Caco-2 (cell line): ENCODE data around the gene ATG14. TPM values are rescaled to one million over a fixed set of nuclear protein-coding genes. Genes with fewer than 3 reads are reported as not detected.
A peak's percentile ranks its signal among the peaks of the same experiment; 100 is the strongest.

Experiments
- BruUV-seq: library from RNA; stranded (reverse); fragments of 400-500 nt; replicated peaks from 2 replicates; lab custom pipeline; 2021; lab: Mats Ljungman, UMichigan
- CTCF ChIA-PET: fragments of 300-600 bp; sonication (Branson Sonifier 250); formaldehyde crosslinking; loops from one replicate; lab custom pipeline; 2022; ENCODE audit warnings: antibody characterized with exemption; lab: Charles Lee
- POLR2A ChIA-PET: fragments of 300-600 bp; sonication (Branson Sonifier 250); formaldehyde crosslinking; loops from one replicate; lab custom pipeline; 2022; ENCODE audit warnings: antibody characterized with exemption; lab: Charles Lee
- DNase-seq, 2 experiments: peaks; one replicate each; pipeline versions ENCODE4 v3.0.0 to v3.0.0-alpha.2; 2020 to 2022
- H3K27me3 ChIP-seq: replicated peaks from 2 replicates; pipeline ENCODE4 v1.6.0; 2011; ENCODE audit warnings: low read length; ENCODE audit not compliant: control insufficient read depth, insufficient read depth
- H3K36me3 ChIP-seq: 2 replicates; pipeline ENCODE4 v1.5.1; 2011; ENCODE audit warnings: low read length; ENCODE audit not compliant: control insufficient read depth, insufficient read depth
- H3K4me1 ChIP-seq: fragments of 250-450 bp; sonication (Bioruptor Pico); 2 replicates; pipeline ENCODE4 v1.5.1; 2020; ENCODE audit warnings: mild to moderate bottlenecking
- H3K4me3 ChIP-seq: 2 replicates; pipeline ENCODE4 v1.5.1; 2011; ENCODE audit warnings: low read depth, mild to moderate bottlenecking, control low read depth, low read length
- H3K9me3 ChIP-seq: fragments of 250-450 bp; sonication (Bioruptor Pico); 2 replicates; pipeline ENCODE4 v1.5.1; 2020; ENCODE audit warnings: mild to moderate bottlenecking, moderate library complexity
- H3K27ac Mint-ChIP-seq: one replicate; pipeline ENCODE4 v1.8.0; 2022; ENCODE audit warnings: mixed read lengths; ENCODE audit not compliant: unreplicated experiment
- H3K27me3 Mint-ChIP-seq: one replicate; pipeline ENCODE4 v1.8.0; 2022; ENCODE audit warnings: mixed read lengths; ENCODE audit not compliant: insufficient read depth, unreplicated experiment
- H3K36me3 Mint-ChIP-seq: one replicate; pipeline ENCODE4 v1.8.0; 2022; ENCODE audit warnings: mild to moderate bottlenecking, mixed read lengths; ENCODE audit not compliant: insufficient read depth, unreplicated experiment
- H3K4me1 Mint-ChIP-seq: one replicate; pipeline ENCODE4 v1.8.0; 2022; ENCODE audit warnings: low read depth, mixed read lengths; ENCODE audit not compliant: unreplicated experiment
- H3K4me3 Mint-ChIP-seq: one replicate; pipeline ENCODE4 v1.8.0; 2022; ENCODE audit warnings: mild to moderate bottlenecking, moderate library complexity, mixed read lengths; ENCODE audit not compliant: unreplicated experiment
- H3K9me3 Mint-ChIP-seq: one replicate; pipeline ENCODE4 v1.8.0; 2022; ENCODE audit warnings: mixed read lengths; ENCODE audit not compliant: unreplicated experiment
- CTCF ChIP-seq, 2 experiments: fragments of 200-600 bp in 1 of 2; IDR thresholded peaks; 1 replicate in 1 of 2; 2 replicates in 1 of 2; pipeline versions ENCODE4 v1.5.1 to v1.8.0; 2011 to 2022; ENCODE audit warnings: antibody characterized with exemption in 1 of 2, control low read depth in 1 of 2, inconsistent platforms in 1 of 2, low read depth in 1 of 2, low read length in 1 of 2, mild to moderate bottlenecking in 1 of 2, moderate library complexity in 1 of 2; ENCODE audit not compliant: insufficient read depth in 1 of 2, severe bottlenecking in 1 of 2, unreplicated experiment in 1 of 2
- intact Hi-C: fragments of 100-400 bp; cut with micrococcal nuclease; formaldehyde crosslinking; loops from one replicate; pipeline ENCODE4 v1.10.0; 2022; ENCODE audit not compliant: unreplicated experiment
- total RNA-seq: library from RNA; stranded (reverse); gene quantifications from 2 replicates; pipeline ENCODE4 v1.2.3, GENCODE V29; 2022

ATG14 gene
- total RNA-seq, 1 experiment from 2014 or later: 13.1 TPM

DNA sequence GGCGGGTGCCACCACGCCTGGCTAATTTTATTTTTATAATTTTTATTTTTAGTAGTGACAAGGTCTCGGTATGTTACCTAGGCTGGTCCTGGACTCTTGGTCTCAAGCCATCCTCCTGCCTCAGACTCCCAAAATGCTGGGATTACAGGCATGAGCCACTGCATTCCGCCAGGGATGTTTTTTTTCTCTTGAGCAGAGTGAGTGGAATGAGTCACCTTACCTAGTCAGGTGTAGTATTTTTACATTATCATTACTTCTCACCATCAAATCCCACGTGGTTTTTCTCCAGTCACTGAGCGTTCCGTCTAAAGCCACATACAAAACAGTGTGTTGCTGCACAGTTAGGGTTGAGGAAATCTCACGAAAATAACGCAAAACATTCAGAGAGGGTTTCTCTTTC lies 29.7 kb upstream of the ATG14 start:
- no peak overlapping the region for H3K4me3 ChIP-seq
- Mint-ChIP-seq H3K27ac (no peak overlapping the region), H3K4me3 (no peak overlapping the region), H3K36me3 (no peaks in the 10 kb centered on the region), H3K4me1 (no peaks in the 10 kb centered on the region), H3K27me3 (peaks cover 3% of the 10 kb centered on the region), H3K9me3 (no peaks in the 10 kb centered on the region)
- BruUV-seq: no TSS peak
- no peak for DNase-seq
- CTCF ChIA-PET: no interaction called here
- H3K4me1 ChIP-seq: no peaks in the 10 kb centered on the region
- intact Hi-C loops: no loop called here
- POLR2A ChIA-PET: no interaction called here
- no peaks in the 10 kb centered on the region for H3K36me3 ChIP-seq
- TF ChIP-seq CTCF (IDR thresholded peaks at IDR 0.05; ENCODE audit: insufficient read depth in 1 of 2, low read depth in 1 of 2, low read length in 1 of 2, severe bottlenecking in 1 of 2, unreplicated experiment in 1 of 2): no peak
- no peaks in the 10 kb centered on the region for H3K27me3 ChIP-seq
- no peaks in the 10 kb centered on the region for H3K9me3 ChIP-seq

DNA sequence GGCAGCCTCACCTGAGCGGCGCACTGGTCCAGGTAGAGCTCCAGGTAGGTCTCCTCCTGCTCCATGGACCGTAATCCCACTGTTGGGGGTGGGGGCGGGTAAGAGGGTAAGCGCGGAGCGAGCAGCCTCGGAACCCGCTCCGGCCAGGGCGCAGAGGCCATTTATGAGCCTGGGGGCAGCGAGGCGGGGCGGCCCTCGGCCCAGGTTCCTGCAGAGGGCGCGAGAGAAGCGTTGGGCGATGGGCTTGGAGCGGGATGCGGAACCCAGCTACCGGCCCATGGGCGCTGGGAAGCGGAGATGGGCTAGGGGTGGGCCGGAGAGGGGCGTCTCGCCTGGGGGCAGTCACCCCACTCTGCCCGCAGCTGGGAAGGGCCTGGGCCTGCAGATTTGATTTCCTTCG lies 28.8 kb upstream of the ATG14 start, which contains the start of gene TBPL2:
TBPL2 (minus strand) TSS at position 232 of the 400 bp plus-strand sequence; CDS start at position 65, 167 bp downstream.
- intact Hi-C loops: no loop called here
- H3K4me3 ChIP-seq: no peak within 1 kb of the TSS
- Mint-ChIP-seq H3K36me3 (no peaks in the 10 kb centered on the region), H3K27me3 (peaks cover 3% of the 10 kb centered on the region), H3K9me3 (no peaks in the 10 kb centered on the region), H3K27ac (no peak within 1 kb of the TSS), H3K4me3 (no peak within 1 kb of the TSS), H3K4me1 (no peaks in the 10 kb centered on the region)
- POLR2A ChIA-PET: interaction anchor here (0.6 kb wide), 1 partner anchor 265 kb away, joined by 5 read pairs; no protein-coding TSS in a partner anchor
- CTCF ChIA-PET: interaction anchor here (0.8 kb wide), 1 partner anchor 14 kb away, joined by 3 read pairs; no protein-coding TSS in a partner anchor
- no peaks in the 10 kb centered on the region for H3K36me3 ChIP-seq
- H3K27me3 ChIP-seq: no peaks in the 10 kb centered on the region
- H3K9me3 ChIP-seq: no peaks in the 10 kb centered on the region
- H3K4me1 ChIP-seq: no peaks in the 10 kb centered on the region
- TF ChIP-seq CTCF (IDR thresholded peaks at IDR 0.05; ENCODE audit: insufficient read depth in 1 of 2, low read depth in 1 of 2, low read length in 1 of 2, severe bottlenecking in 1 of 2, unreplicated experiment in 1 of 2): no peak
- no TSS peak for BruUV-seq
- DNase-seq: no peak

- H3K9me3 Mint-ChIP-seq: no peaks in the 10 kb centered on the region
- H3K4me1 Mint-ChIP-seq: no peaks in the 10 kb centered on the region
- Histone ChIP-seq H3K9me3 (no peaks in the 10 kb centered on the region), H3K4me3 (no peak overlapping the region), H3K36me3 (no peaks in the 10 kb centered on the region), H3K4me1 (no peaks in the 10 kb centered on the region), H3K27me3 (no peaks in the 10 kb centered on the region)
- no peaks in the 10 kb centered on the region for H3K36me3 Mint-ChIP-seq
- H3K27ac Mint-ChIP-seq: no peak overlapping the region
- H3K4me3 Mint-ChIP-seq: no peak overlapping the region
- TF ChIP-seq CTCF (IDR thresholded peaks at IDR 0.05; ENCODE audit: insufficient read depth in 1 of 2, low read depth in 1 of 2, low read length in 1 of 2, severe bottlenecking in 1 of 2, unreplicated experiment in 1 of 2): peak; percentile 69 to 70
- ChIA-PET POLR2A (no interaction called here), CTCF (interaction anchor here (0.5 to 1.4 kb wide), 5 partner anchors 8 to 1035 kb away, joined by 3 to 13 read pairs (median 3); no protein-coding TSS in a partner anchor)
- DNase-seq: peak in 1 of 2 experiments; percentile 49
- H3K27me3 Mint-ChIP-seq: peaks cover 3% of the 10 kb centered on the region
- intact Hi-C loops: loop anchor here (1.0 to 10.0 kb wide), 4 partner anchors 217 to 1049 kb away; no protein-coding TSS in a partner anchor
- BruUV-seq: no TSS peak
Observed at GRCh38 chr14:55438066-55438683, 26.5 kb upstream of the ATG14 start.
